Activated naive CD8-positive, alpha-beta T cell (primary cell): ENCODE results near the gene THSD1.
A peak's percentile ranks its signal among the peaks of the same experiment; 100 is the strongest.

Source experiments
- H3K27ac Mint-ChIP-seq: one replicate; pipeline ENCODE4 v1.8.0; 2021; ENCODE audit warnings: mixed read lengths
- H3K27me3 Mint-ChIP-seq: one replicate; pipeline ENCODE4 v1.8.0; 2021; ENCODE audit warnings: mixed read lengths
- H3K36me3 Mint-ChIP-seq: one replicate; pipeline ENCODE4 v1.8.0; 2021; ENCODE audit warnings: mixed read lengths
- H3K4me1 Mint-ChIP-seq: one replicate; pipeline ENCODE4 v1.8.0; 2021; ENCODE audit warnings: low read depth, mixed read lengths
- H3K4me3 Mint-ChIP-seq: one replicate; pipeline ENCODE4 v1.8.0; 2021; ENCODE audit warnings: mild to moderate bottlenecking, mixed read lengths
- H3K9me3 Mint-ChIP-seq: one replicate; pipeline ENCODE4 v1.8.0; 2021; ENCODE audit warnings: low read depth, mixed read lengths

THSD1 gene, protein sequence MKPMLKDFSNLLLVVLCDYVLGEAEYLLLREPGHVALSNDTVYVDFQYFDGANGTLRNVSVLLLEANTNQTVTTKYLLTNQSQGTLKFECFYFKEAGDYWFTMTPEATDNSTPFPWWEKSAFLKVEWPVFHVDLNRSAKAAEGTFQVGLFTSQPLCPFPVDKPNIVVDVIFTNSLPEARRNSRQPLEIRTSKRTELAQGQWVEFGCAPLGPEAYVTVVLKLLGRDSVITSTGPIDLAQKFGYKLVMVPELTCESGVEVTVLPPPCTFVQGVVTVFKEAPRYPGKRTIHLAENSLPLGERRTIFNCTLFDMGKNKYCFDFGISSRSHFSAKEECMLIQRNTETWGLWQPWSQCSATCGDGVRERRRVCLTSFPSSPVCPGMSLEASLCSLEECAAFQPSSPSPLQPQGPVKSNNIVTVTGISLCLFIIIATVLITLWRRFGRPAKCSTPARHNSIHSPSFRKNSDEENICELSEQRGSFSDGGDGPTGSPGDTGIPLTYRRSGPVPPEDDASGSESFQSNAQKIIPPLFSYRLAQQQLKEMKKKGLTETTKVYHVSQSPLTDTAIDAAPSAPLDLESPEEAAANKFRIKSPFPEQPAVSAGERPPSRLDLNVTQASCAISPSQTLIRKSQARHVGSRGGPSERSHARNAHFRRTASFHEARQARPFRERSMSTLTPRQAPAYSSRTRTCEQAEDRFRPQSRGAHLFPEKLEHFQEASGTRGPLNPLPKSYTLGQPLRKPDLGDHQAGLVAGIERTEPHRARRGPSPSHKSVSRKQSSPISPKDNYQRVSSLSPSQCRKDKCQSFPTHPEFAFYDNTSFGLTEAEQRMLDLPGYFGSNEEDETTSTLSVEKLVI

DNA sequence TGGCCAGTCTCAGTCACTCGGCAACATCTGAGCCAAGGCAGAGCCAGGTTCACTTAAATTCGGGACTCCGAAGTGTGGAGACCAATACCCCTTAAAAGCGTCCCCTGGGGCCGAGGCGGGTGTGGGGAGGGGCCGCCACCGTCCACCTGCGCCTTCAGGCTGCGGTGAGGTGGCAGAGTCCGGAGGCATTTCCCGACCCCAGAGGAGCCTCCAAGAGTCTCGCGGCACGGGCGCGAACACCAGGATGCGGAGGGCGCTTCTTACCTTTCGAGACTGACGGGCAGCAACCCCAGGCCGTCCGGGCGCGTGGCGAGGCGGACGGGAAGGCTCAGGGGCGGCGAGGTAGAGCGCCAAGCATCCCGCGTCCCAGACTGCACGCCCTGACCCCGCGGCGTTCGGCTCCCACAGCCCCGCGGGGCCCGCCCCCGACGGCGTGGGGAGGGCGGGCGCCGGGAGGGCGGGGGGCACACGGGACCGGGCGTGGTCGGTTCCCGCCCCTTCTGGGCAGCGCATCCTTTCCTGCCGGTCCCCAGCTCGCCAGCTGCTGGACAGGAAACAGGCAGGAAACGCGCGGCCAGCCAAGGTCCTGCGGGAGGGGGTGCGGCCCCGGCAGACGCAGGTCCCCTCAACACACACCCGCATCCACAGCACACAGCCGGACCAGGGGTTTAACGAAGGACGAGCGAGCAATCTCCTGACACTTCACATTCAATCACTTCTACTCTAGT lies at the start of gene THSD1:
TSS of gene THSD1 (minus strand) at position 406 of the 728 bp plus-strand sequence. CDS start 3,572 bp downstream, outside the sequence.
- peaks cover 25% of the 10 kb centered on the region for H3K4me1 Mint-ChIP-seq
- H3K9me3 Mint-ChIP-seq: no peaks in the 10 kb centered on the region
- H3K27me3 Mint-ChIP-seq: peaks cover 12% of the 10 kb centered on the region
- no peak within 1 kb of the TSS for H3K27ac Mint-ChIP-seq
- H3K36me3 Mint-ChIP-seq: peaks cover 6% of the 10 kb centered on the region
- peak within 1 kb of the TSS; percentile 77 for H3K4me3 Mint-ChIP-seq

DNA sequence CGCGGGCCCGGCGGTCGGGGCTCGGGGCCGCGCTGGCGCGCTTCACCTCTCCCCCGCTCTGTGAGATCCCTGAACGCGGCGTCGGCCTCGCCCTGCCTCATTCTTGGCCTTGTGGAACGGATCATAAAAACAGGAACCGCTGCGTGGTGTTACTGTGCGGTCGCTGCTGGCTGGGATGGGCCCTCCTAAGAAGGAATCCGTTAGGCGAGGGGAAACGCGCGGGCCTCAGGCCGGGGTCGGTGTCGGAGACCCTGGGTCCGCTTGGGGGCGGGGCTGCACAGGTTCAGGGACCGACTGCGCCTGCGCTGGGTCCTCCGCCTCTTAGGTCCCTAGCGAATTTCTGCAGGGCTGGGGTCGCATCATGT lies 49.7 kb upstream of the THSD1 start:
- peaks cover 24% of the 10 kb centered on the region for H3K4me1 Mint-ChIP-seq
- H3K9me3 Mint-ChIP-seq: no peaks in the 10 kb centered on the region
- no peaks in the 10 kb centered on the region for H3K27me3 Mint-ChIP-seq
- H3K27ac Mint-ChIP-seq: peak overlapping the region; percentile 82
- peak overlapping the region; percentile 88 for H3K4me3 Mint-ChIP-seq
- H3K36me3 Mint-ChIP-seq: peaks cover under 1% of the 10 kb centered on the region

DNA sequence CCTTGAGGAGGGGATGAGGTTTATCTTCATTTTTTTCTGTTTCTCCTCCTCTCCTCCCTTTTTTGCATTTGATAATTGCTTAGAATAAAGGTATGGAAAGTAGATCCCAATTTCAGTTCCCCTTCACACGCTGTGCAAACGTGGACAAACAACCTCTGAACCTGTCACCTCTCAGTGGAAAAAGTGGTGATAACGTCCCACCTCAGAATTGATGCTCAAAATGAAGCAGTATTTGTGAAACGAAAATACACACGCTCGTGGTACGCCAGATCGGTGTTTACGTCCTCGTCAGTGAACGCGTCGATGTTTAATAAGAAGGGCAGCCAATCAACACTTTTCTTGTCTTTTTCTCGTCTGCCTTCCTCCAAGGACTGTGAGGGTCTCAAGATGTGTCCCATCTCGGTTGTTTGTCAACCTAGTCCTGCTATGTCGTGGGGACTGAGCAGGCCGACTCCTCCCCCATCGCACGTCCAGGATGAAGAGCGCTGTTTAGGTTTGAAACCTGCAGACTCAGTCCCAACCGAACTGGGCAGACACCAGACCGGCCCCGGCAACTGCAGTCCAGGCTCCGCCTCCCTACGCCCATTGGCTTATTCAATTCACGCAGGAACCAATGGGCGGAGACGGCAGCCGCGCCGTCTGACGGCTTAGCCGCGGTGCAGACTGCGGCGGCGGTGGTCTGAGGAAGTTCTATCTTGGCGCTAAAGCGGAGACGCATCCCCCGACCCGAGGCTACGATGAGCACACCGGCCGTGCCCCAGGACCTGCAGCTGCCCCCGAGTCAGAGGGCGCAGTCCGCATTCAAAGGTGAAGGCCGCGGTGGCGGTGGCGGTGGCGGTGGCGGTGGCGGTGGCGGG lies 49.1 kb upstream of the THSD1 start, which contains the start of gene CKAP2:
TSS of gene CKAP2 (plus strand) at position 659 of the 857 bp plus-strand sequence. CDS start at position 738, 79 bp downstream.
- H3K36me3 Mint-ChIP-seq: no peaks in the 10 kb centered on the region
- peak within 1 kb of the TSS; percentile 96 for H3K4me3 Mint-ChIP-seq
- H3K27ac Mint-ChIP-seq: peak within 1 kb of the TSS; percentile 97
- no peaks in the 10 kb centered on the region for H3K9me3 Mint-ChIP-seq
- H3K27me3 Mint-ChIP-seq: no peaks in the 10 kb centered on the region
- H3K4me1 Mint-ChIP-seq: peaks cover 24% of the 10 kb centered on the region

DNA sequence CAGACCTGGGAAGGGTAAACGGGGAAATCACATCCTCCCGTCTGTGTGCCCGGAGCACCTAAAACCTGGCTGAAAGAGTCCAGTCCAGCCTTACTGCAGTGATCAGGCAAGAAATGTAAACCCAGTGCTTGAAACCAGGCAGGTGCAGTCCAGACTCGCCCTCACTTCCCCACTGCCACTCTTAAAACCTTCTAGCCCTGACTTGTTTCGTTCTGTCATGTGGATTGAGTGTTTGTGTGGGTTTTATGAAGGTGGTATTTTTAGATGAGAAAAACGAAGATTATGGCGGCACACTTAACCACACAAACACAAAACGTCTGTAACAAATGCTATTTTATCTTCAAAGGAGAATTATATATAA lies 48.5 kb upstream of the THSD1 start:
- Mint-ChIP-seq H3K4me3 (peak overlapping the region; percentile 96), H3K27me3 (no peaks in the 10 kb centered on the region), H3K4me1 (peaks cover 29% of the 10 kb centered on the region), H3K9me3 (no peaks in the 10 kb centered on the region), H3K36me3 (no peaks in the 10 kb centered on the region), H3K27ac (peak overlapping the region; percentile 97)

DNA sequence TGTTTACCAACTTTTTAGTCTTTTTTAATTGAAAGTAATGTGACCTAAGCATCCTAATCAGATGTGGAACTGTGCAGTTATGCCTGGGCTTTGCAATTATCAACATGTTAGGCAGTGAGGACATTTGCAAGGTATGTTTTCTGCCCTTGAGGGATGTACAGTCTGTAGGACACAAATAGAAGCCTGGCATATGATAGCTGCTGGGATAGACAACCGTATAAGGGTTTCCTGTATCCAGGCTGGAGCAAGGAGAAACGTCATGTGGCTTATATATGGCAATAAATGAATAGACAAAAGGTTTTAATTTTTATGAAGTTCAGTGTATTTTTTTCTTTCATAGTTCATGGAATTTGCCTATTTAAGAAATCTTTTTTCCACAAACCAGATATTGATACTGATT lies 46.5 kb upstream of the THSD1 start:
- Mint-ChIP-seq H3K27me3 (no peaks in the 10 kb centered on the region), H3K36me3 (no peaks in the 10 kb centered on the region)

DNA sequence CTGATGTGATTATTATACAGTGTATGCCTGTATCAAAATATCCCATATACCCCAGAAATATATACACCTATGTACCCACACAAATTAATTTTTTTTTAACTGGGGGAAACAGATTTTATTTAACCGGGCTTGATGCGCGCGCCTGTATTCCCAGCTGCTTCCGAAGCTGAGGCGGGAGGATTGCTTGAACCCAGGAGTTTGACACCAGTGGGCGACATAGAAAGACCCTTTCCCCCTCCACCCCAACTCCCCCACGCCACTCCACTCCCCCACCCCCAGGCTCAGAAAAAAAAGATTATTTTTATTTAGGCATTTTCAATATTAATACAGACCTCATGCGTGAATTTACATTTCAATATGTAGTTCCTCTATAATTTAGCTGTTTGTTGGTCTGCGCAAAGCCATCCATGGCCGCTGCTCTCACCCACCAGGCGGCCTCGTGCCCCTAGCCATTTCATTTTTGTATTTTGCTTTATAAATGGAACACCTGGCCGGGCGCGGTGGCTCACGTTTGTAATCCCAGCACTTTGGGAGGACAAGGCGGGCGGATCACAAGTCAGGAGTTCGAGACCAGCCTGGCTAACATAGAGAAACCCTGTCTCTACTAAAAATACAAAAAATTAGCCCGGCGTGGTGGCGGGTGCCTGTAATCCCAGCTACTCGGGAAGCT lies 45.3 kb upstream of the THSD1 start:
- peak overlapping the region; percentile 83 for H3K4me3 Mint-ChIP-seq
- H3K9me3 Mint-ChIP-seq: no peaks in the 10 kb centered on the region
- H3K36me3 Mint-ChIP-seq: no peaks in the 10 kb centered on the region
- H3K27me3 Mint-ChIP-seq: no peaks in the 10 kb centered on the region
- peak overlapping the region; percentile 75 for H3K27ac Mint-ChIP-seq
- peaks cover 45% of the 10 kb centered on the region for H3K4me1 Mint-ChIP-seq

More for the DNA sequence above, 46.5 kb upstream of the THSD1 start:
- Mint-ChIP-seq H3K27ac (no peak overlapping the region), H3K4me3 (no peak overlapping the region), H3K4me1 (peaks cover 43% of the 10 kb centered on the region), H3K9me3 (no peaks in the 10 kb centered on the region)

DNA sequence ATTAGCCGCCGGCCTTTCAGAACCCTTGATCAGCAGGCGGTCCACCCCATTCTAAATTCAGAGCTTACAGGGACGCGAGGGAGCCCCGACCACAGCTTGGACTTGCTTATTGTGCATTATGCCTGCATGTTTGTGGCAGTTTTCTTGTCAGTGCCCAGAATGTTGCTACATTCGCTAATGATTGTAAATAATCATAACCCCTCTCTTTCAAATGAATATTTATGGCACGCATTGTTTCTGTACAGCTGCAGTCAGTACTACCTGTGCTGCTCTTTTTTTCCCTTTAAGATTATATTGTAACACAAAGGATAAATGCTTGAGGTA lies 44.8 kb upstream of the THSD1 start:
- Mint-ChIP-seq H3K9me3 (no peaks in the 10 kb centered on the region), H3K27me3 (no peaks in the 10 kb centered on the region), H3K4me3 (peak overlapping the region; percentile 83), H3K4me1 (peaks cover 40% of the 10 kb centered on the region), H3K36me3 (no peaks in the 10 kb centered on the region), H3K27ac (peak overlapping the region; percentile 75)

DNA sequence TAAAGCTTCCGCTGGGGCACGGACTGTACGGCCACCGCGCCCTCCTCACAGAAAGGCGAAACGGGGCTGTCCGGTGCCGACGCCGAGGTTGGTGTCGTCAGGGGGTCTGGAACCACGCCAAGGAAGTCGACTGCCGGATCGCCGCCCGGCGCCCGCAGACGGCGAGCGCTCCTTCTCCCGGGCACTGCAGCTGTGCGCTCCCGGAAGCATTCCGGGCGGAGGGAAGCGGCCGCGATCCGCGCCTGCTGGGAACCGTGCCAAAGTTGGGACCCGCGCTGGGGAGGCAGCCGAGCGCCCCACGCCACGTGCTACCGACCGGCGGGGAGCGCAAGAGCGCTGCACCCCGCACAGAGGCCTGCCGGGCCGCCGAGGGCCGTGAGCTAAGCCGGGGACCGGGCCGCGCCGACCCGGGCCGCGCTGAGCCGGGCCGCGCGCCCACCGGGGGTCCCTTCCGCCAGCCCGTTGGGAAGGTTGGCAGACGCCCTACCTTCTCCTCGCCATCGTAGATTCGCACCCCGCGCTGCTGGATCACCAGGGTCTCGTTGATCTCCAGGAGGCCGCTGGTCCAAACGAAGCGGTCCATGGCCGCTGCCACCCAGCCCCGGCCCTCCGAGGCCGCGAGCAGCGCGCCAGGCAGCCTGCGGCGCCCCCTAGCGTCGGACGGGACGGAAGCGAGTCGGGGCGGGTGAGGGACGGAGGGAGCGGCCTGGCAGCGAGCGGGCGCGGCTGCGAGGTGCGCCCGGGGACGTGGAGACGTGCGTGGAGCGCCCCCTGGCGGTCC lies 44.2 kb upstream of the THSD1 start, which contains the start of gene VPS36:
TSS of gene VPS36 (minus strand) at position 623 of the 781 bp plus-strand sequence. CDS start at position 583, 40 bp downstream.
- Mint-ChIP-seq H3K36me3 (no peaks in the 10 kb centered on the region), H3K27ac (peak within 1 kb of the TSS; percentile 87), H3K27me3 (no peaks in the 10 kb centered on the region), H3K4me1 (peaks cover 40% of the 10 kb centered on the region), H3K9me3 (no peaks in the 10 kb centered on the region), H3K4me3 (peak within 1 kb of the TSS; percentile 98)

DNA sequence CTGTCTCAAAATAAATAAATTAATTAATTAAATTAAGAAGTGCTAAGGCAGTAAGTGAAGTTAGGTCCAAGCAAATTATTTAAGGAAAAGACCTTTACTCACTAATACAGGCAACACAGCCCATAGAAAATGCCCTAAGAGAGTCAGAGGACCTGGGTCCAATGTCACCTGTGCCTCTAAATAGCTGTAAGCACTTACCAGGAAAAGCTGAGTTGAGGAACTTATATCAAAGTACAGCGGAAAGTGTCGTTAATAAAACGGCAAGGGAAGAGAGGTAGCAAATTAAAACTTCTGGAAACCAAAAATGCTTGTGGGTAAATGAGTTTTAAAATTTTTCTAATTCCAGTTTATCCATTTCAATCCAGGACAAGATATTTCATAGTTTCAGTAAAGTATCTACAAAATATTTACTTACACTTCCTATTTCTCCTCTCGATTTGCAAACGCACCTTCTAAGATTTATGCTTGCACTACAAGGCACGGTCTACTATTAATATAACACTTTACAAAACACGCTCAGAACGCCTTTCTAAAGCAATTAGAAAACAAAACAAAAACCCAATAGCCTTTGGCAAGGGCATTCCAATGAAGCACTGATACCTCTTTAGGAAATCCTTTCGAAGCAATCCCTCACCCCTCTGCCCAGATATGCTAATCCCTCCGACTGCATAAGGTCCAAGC lies 43.5 kb upstream of the THSD1 start:
- Mint-ChIP-seq H3K9me3 (no peaks in the 10 kb centered on the region), H3K4me3 (peak overlapping the region; percentile 98), H3K27ac (peak overlapping the region; percentile 87), H3K4me1 (peaks cover 39% of the 10 kb centered on the region), H3K36me3 (no peaks in the 10 kb centered on the region), H3K27me3 (no peaks in the 10 kb centered on the region)

DNA sequence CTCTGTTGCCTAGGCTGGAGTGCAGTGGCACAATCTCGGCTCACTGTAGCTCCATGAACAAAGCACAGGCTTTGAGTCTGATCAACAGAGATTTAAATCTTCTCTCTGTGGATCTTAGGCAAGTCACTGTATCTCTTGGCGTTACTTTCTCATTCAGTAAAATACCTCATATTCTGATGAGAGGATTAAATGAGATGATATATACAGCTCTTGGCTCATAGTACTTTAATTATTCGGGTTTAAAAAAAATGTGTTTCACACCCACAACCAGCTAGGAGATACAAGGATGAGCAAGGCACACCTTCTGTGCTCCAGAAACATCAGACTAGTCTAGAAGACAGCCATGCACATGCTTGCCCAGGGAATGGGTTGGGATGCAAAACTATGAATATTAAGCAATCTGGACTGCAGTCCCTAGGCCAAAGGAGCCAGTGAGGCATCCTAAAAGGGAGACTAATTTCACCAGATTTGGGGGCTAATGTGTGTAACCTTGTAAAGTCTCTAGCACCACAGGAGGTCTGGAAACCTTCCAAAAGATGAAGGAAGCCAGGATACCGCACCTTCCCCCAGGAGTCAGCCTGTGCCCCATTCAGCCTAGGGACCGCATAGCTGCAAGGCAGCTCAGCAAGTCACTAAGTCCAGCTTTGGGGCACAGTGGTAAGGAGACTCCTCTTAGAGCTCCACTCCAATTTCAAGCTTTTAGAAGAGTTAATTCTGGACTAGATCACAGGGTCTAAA lies 42.0 kb upstream of the THSD1 start:
- H3K9me3 Mint-ChIP-seq: no peaks in the 10 kb centered on the region
- H3K27me3 Mint-ChIP-seq: no peaks in the 10 kb centered on the region
- H3K4me3 Mint-ChIP-seq: peak overlapping the region; percentile 86
- no peak overlapping the region for H3K27ac Mint-ChIP-seq
- H3K36me3 Mint-ChIP-seq: no peaks in the 10 kb centered on the region
- peaks cover 36% of the 10 kb centered on the region for H3K4me1 Mint-ChIP-seq

DNA sequence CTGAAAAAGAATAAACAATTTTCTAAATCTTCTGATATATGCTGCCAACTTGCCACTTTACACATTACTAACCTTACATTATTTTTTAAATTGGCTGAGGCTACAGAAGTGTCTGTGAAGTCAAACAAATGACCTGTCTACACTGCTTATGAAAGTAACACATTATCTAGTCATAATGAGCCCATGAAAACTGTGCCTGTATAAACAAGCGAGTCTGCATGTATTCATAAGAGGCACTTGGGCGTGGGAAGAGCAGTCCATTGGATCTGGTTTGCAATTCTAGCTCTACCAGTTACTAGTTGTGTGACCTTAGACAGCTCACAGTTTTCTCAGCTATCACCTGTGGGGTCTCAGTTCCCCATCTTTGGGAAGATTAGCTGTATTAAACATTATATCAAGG lies 41.4 kb upstream of the THSD1 start:
- H3K27me3 Mint-ChIP-seq: no peaks in the 10 kb centered on the region
- H3K9me3 Mint-ChIP-seq: no peaks in the 10 kb centered on the region
- peaks cover 36% of the 10 kb centered on the region for H3K4me1 Mint-ChIP-seq
- H3K4me3 Mint-ChIP-seq: no peak overlapping the region
- no peaks in the 10 kb centered on the region for H3K36me3 Mint-ChIP-seq
- no peak overlapping the region for H3K27ac Mint-ChIP-seq

DNA sequence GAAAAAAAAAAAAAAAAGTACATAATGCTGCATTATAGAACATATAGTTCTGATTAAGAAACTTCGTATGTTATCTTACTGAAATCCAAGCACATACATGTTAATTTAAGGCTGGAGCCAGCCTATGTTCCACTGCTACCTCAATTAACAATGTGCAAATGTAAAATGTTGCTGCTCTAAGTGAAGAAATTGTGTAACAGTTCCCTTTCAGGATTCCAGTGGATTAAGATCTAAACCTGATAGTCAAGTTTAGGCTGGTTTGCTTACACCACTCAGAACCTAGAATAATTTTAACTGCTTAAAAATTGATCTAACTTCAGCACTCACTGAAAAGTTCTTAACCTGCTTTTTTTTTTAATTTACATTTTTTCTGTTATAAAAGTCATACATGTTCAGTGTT lies 40.3 kb upstream of the THSD1 start:
- H3K27ac Mint-ChIP-seq: no peak overlapping the region
- no peaks in the 10 kb centered on the region for H3K36me3 Mint-ChIP-seq
- no peak overlapping the region for H3K4me3 Mint-ChIP-seq
- H3K4me1 Mint-ChIP-seq: peaks cover 36% of the 10 kb centered on the region
- no peaks in the 10 kb centered on the region for H3K27me3 Mint-ChIP-seq
- H3K9me3 Mint-ChIP-seq: no peaks in the 10 kb centered on the region
